Ishikawa (cell line): ENCODE results near the gene BTBD9.

Source experiments
- RAD21 ChIP-seq: IDR thresholded peaks from 2 replicates; pipeline ENCODE4 v1.6.1; 2012; ENCODE audit warnings: low read depth
- TAF1 ChIP-seq: IDR thresholded peaks from 2 replicates; pipeline ENCODE4 v1.6.1; 2012; ENCODE audit warnings: low read depth, mild to moderate bottlenecking
- ZBTB7A ChIP-seq: IDR thresholded peaks from 2 replicates; pipeline ENCODE4 v1.6.1; 2012; ENCODE audit warnings: low read depth

DNA sequence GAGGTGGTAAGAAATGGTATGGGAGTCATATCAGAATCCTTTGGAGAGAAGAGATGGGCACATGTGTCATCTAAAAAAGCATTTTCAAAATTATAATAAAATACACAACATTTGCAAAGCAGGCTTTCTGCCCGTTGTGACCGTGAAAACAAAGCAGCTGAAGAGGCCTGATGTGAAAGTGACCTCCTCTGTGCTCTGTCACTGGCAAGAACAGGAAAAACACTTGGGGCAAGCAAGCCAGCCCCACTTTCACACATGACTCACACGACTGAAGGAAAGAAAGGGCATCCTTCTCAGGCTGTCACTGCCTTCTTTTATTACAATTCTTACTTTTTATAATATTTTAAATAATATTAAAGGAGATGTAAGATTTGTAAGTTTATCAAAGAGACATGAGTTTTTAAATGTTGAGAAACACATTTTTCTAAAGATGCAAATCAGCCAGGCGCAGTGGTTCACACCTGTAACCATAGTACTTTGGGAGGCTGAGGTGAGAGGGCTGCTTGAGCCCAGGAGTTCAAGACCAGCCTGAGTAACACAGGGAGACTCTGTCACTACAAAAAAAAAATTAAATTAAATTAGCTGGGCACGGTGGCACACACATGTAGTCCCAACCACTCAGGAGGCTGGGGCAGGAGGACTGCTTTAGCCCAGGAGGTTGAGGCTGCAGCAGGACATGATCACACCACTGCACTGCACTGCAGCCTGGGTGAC is 143.7 kb downstream of the BTBD9 start:
- TF ChIP-seq RAD21: no peak
- no peak for TF ChIP-seq TAF1
- TF ChIP-seq ZBTB7A: no peak
